Measurements from ENCODE around the gene DEFB110. TPM values are rescaled to one million over a fixed set of nuclear protein-coding genes. Genes with fewer than 3 reads are reported as not detected.

DEFB110 gene
- total RNA-seq = not detected

DNA sequence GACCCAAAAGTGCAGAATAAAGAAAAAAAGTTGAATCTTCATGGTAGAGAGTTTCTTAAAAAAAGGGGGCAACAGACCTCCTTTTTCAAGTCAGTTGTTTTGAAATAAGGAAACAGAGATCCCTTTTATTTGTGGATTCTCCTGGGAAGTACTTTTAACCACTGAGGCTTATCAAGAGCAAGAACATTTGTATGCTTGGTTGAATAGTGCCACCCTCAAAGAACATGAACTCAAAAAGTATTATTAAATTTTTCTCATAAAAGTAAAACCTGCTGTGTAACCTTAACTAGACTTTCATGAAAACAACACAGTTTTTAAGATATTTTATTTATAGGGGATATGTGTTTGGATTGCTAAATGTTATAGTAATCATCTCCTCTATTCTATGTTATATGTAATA is at the start of gene DEFB110:
TSS of gene DEFB110 (minus strand) at position 101 of the 400 bp plus-strand sequence. CDS start at position 42, 59 bp downstream.
- H3K4me3 ChIP-seq = no peak within 1 kb of the TSS
- ATAC-seq (replicated peaks in 6 of 8) = no peak
- H3K4me1 ChIP-seq (replicated peaks in 1 of 2) = no peaks in the 10 kb centered on the region
- in situ Hi-C loops (cut with MboI; ENCODE audit: low pct_unique_long_range_greater_than_20kb in 2 of 9, low sequenced_read_pairs in 9 of 9, unreplicated experiment in 9 of 9) = no loop called here
- no peak within 1 kb of the TSS for H3K27ac ChIP-seq

DNA sequence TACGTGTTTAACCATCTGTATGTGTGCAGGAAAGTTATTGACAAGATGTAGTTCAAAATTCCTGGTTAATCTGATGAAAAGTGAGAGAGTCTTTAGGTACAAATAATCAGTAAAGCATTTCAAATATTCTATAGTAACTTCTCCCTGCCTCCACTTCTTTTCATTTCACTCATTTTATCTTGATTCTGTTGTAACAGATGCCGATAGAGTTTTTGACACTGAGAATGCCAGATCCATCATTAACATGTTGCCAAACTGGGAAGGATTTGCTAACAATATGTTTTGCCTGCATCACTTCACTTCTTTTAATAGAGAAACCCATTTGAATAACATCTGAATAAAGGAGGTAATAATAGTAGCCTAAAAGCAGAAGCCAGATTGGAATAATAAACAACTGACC is 48.3 kb upstream of the DEFB110 start:
- Histone ChIP-seq H3K4me3 (no peak overlapping the region), H3K4me1 (replicated peaks in 1 of 2) (no peaks in the 10 kb centered on the region), H3K27ac (no peak overlapping the region)
- in situ Hi-C loops (cut with MboI; ENCODE audit: low pct_unique_long_range_greater_than_20kb in 2 of 9, low sequenced_read_pairs in 9 of 9, unreplicated experiment in 9 of 9) = no loop called here
- WGBS, 10 experiments = 0 to 95% (median 70%) methylated on average over 1 to 2 of the region's 2 CpGs; no CpG with 5 or more reads in 3 of the 10 experiments
- no peak for ATAC-seq (replicated peaks in 6 of 8)

DNA sequence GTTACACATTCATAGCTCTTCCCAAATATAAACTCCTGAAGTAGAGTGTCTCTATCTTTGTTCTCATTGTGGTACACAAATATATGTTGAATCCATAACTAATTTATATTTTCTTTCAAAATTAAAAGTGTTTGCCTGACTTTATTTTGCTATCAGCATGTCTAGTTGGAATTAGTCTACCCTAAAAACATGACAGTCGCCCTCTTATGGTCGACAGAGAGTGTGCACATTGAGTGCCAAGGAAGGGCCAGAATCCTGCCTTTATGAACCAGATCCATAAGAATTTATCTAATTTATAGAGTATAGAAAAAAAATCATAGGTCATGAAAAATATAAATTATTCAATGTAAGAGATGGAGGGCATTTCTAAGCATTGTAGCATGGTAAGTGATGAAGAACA is 40.3 kb upstream of the DEFB110 start:
- Histone ChIP-seq H3K4me1 (replicated peaks in 1 of 2) (no peaks in the 10 kb centered on the region), H3K4me3 (no peak overlapping the region), H3K27ac (no peak overlapping the region)
- in situ Hi-C loops (cut with MboI; ENCODE audit: low pct_unique_long_range_greater_than_20kb in 2 of 9, low sequenced_read_pairs in 9 of 9, unreplicated experiment in 9 of 9) = no loop called here
- ATAC-seq (replicated peaks in 6 of 8) = no peak
- 0 to 20% (median 3%) methylated on average over 1 to 2 of the region's 2 CpGs; no CpG with 5 or more reads in 4 of the 10 experiments for WGBS, 10 experiments

DNA sequence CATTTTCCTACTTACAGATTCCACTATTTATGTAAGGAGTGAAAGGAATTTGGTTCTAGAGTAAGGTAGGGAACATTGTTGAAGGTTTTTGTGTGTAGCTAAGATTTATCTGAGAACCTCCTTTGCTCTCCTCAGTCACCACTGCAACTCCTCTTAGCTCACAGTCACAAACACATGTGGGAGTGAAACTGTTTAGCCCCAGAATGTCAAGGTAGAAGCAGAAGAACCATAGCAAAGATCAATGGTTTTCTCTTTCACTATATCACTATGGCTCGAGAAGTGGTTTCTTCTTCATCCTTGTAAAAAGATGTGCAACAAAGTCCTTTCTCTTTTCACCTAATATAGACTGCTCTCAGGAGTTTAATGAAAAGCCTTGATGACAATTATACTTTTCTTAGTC is 34.4 kb upstream of the DEFB110 start:
- WGBS, 10 experiments = 11 to 100% (median 85%) methylated on average over 1 of the region's 1 CpG; no CpG with 5 or more reads in 4 of the 10 experiments
- ATAC-seq (replicated peaks in 6 of 8) = no peak
- in situ Hi-C loops (cut with MboI; ENCODE audit: low pct_unique_long_range_greater_than_20kb in 2 of 9, low sequenced_read_pairs in 9 of 9, unreplicated experiment in 9 of 9) = no loop called here

DNA sequence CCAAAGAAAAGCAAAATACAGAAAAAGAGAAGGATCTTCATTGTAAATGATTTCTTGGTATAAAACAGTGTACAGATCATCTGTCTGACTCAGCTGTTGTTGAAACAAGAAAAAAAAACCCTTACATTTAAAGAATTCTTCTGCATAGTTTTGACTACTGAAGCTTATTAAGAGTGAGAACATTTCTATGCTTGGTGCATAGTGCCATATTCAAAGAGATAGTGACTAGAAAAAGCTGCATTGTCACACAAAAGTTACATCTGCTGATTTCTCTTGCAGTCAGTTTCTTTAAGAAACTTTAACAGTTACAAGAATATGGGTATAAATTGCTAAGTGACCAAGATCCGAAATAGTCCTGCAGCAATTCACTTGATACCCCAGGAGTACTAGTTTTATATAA is 28.0 kb upstream of the DEFB110 start, which contains the start of gene DEFB112:
TSS of gene DEFB112 (minus strand) at position 101 of the 400 bp plus-strand sequence. CDS start at position 41, 60 bp downstream.
- no peak for ATAC-seq (replicated peaks in 6 of 8)
- in situ Hi-C loops (cut with MboI; ENCODE audit: low pct_unique_long_range_greater_than_20kb in 2 of 9, low sequenced_read_pairs in 9 of 9, unreplicated experiment in 9 of 9) = loop anchor here in 1 of 9 experiments (25.0 kb wide), 1 partner anchor 413 kb away; the partner anchor contains the start of gene RHAG
- WGBS, 10 experiments = 0 to 83% (median 7%) methylated on average over 1 of the region's 1 CpG; no CpG with 5 or more reads in 3 of the 10 experiments
- no peaks in the 10 kb centered on the region for H3K4me1 ChIP-seq (replicated peaks in 1 of 2)
- no peak within 1 kb of the TSS for H3K27ac ChIP-seq
- H3K4me3 ChIP-seq = no peak within 1 kb of the TSS

More for the DNA sequence above, 34.4 kb upstream of the DEFB110 start:
- no peaks in the 10 kb centered on the region for H3K4me1 ChIP-seq (replicated peaks in 1 of 2)
- no peak overlapping the region for H3K27ac ChIP-seq
- H3K4me3 ChIP-seq = no peak overlapping the region

DNA sequence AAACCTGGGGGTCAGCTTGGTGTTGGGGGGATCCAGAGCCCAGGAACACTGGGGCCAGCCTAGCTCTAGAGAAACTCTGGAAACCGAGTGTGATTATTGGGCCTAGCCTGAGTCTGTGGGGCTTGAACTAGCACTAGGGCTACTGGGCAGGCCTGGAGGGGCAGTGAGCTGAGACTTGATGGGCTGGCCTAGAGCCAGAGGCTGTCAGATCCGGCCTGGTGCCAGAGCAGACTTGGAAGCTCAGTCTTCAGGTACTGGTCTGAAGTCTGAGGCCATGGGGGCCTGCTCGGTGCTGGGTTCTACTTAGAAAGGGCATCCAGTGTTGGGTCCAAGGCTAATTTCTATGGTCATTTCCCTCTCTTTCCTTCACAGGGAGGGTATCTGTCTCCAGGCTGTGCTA is 25.2 kb upstream of the DEFB110 start:
- WGBS, 10 experiments = 14 to 100% (median 65%) methylated on average over 1 to 2 of the region's 3 CpGs; no CpG with 5 or more reads in 6 of the 10 experiments
- Histone ChIP-seq H3K27ac (no peak overlapping the region), H3K4me1 (replicated peaks in 1 of 2) (no peaks in the 10 kb centered on the region), H3K4me3 (no peak overlapping the region)
- in situ Hi-C loops (cut with MboI; ENCODE audit: low pct_unique_long_range_greater_than_20kb in 2 of 9, low sequenced_read_pairs in 9 of 9, unreplicated experiment in 9 of 9) = loop anchor here in 1 of 9 experiments (25.0 kb wide), 1 partner anchor 410 kb away; the partner anchor contains the start of gene RHAG
- no peak for ATAC-seq (replicated peaks in 6 of 8)

DNA sequence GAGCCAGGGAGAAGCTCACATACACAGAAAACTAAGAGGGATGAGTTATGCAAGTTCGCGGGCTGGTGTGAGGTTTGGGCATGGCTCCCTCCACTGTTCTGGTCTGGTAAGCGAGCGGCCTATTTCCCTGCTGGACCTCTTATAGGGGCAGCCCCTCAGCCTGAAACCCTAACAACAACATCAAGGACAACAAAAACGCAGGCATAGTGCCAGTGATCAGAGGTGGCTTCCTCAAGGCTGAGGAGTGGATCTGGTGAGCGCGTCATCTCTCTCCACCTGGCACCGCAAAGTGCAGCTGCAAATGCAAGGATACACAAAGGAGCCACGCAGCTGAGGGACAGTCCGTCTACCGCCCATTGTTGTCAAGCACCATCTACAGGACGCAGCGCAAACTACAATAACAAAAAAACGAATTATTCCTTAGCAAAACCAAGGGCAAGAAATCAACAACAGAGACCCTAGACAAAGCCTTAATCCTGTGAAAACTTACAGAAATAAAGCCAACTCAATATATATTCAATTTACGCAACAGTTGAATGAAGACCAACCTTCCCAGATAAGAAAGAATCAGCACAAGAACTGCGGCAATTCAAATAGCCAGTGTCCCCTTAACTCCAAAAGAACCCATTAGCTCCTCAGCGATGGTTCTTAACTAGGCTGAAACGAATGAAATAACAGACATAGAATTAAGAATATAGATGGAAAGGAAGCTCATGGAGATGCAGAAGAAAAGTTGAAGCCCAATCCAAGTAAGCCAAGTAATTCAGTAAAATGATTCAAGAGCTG is 9.2 kb upstream of the DEFB110 start:
- Histone ChIP-seq H3K4me3 (no peak overlapping the region), H3K27ac (no peak overlapping the region), H3K4me1 (replicated peaks in 1 of 2) (no peaks in the 10 kb centered on the region)
- in situ Hi-C loops (cut with MboI; ENCODE audit: low pct_unique_long_range_greater_than_20kb in 2 of 9, low sequenced_read_pairs in 9 of 9, unreplicated experiment in 9 of 9) = loop anchor here in 1 of 9 experiments (25.0 kb wide), 1 partner anchor 394 kb away; the partner anchor contains the start of gene RHAG
- ATAC-seq (replicated peaks in 6 of 8) = peak in 3 of 8 experiments; percentile 34 to 82 (median 49)
- 16 to 92% (median 52%) methylated on average over 3 to 15 of the region's 18 CpGs for WGBS, 10 experiments

DNA sequence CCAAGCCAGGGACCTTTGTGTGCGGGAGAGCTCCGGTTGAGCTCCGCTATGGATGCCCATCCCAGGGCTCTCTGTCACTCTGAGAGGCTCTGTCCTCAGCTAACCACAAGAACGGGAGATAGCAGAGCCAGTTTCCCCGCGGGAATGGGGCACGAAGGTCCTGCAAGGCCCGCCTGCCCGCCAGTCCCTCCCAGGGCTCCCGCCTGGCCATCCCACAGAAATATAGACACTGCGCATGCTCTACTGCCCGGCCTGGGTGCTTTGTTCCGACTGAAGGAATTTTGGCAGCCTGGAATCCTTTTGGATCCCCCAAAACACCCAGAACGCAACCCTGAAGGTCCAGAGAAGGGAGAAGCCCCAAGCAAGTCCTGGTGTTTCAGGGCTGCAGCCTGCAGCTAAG is 8.6 kb upstream of the DEFB110 start:
- no peak for ATAC-seq (replicated peaks in 6 of 8)

DNA sequence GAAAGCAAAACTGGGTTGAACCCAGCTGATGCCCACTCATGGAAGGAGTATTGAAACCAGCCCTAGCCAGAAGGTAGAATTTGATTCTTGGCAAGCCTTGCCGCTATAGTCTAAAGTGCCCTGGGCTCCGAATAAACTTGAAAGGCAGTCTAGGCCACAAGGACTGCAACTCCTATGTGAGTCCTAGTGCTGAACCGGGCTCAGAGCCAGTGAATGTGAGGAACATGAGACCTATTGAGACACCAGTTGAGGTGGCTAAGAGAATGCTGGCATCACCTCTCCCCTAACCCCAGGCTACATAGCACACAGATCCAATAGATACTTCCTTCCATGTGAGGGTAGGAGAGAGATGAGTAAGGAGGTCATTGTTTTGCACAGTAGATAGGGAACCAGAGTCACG is 3.5 kb upstream of the DEFB110 start:
- WGBS, 10 experiments = 0 to 86% (median 60%) methylated on average over 1 to 3 of the region's 4 CpGs; no CpG with 5 or more reads in 3 of the 10 experiments
- in situ Hi-C loops (cut with MboI; ENCODE audit: low pct_unique_long_range_greater_than_20kb in 2 of 9, low sequenced_read_pairs in 9 of 9, unreplicated experiment in 9 of 9) = loop anchor here in 1 of 9 experiments (25.0 kb wide), 1 partner anchor 388 kb away; the partner anchor contains the start of gene RHAG
- ATAC-seq (replicated peaks in 6 of 8) = peak in 1 of 8 experiments; percentile 30
- Histone ChIP-seq H3K4me3 (no peak overlapping the region), H3K4me1 (replicated peaks in 1 of 2) (no peaks in the 10 kb centered on the region), H3K27ac (no peak overlapping the region)

More for the DNA sequence above, 8.6 kb upstream of the DEFB110 start:
- WGBS, 10 experiments = 0 to 100% (median 65%) methylated on average over 1 to 5 of the region's 14 CpGs; no CpG with 5 or more reads in 3 of the 10 experiments
- Histone ChIP-seq H3K4me3 (no peak overlapping the region), H3K4me1 (replicated peaks in 1 of 2) (no peaks in the 10 kb centered on the region), H3K27ac (no peak overlapping the region)
- in situ Hi-C loops (cut with MboI; ENCODE audit: low pct_unique_long_range_greater_than_20kb in 2 of 9, low sequenced_read_pairs in 9 of 9, unreplicated experiment in 9 of 9) = loop anchor here in 1 of 9 experiments (25.0 kb wide), 1 partner anchor 393 kb away; the partner anchor contains the start of gene RHAG

DNA sequence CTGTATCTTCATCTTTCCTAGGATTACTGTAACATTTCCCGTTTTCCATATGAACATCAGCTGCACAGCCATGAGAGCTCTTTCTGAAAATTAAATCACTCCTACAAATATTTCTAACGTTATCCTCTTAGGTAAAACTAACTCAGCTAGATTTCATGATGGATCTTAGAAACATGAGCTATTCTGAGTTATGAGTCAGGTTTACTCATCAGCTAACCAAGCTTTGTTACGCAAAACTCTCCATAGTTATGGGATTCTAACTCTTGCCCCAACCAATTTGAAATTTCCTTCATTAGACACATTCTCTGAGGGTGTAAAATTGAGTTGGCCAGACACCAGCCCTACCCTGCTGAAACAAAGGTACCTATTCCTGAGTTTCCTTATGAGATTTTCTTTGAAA is 14.0 kb downstream of the DEFB110 start:
- Histone ChIP-seq H3K4me3 (no peak overlapping the region), H3K27ac (no peak overlapping the region), H3K4me1 (replicated peaks in 1 of 2) (no peaks in the 10 kb centered on the region)
- no peak for ATAC-seq (replicated peaks in 6 of 8)
- WGBS, 10 experiments = 0 to 94% (median 61%) methylated on average over 2 to 3 of the region's 3 CpGs; no CpG with 5 or more reads in 1 of the 10 experiments
- in situ Hi-C loops (cut with MboI; ENCODE audit: low pct_unique_long_range_greater_than_20kb in 2 of 9, low sequenced_read_pairs in 9 of 9, unreplicated experiment in 9 of 9) = no loop called here

DNA sequence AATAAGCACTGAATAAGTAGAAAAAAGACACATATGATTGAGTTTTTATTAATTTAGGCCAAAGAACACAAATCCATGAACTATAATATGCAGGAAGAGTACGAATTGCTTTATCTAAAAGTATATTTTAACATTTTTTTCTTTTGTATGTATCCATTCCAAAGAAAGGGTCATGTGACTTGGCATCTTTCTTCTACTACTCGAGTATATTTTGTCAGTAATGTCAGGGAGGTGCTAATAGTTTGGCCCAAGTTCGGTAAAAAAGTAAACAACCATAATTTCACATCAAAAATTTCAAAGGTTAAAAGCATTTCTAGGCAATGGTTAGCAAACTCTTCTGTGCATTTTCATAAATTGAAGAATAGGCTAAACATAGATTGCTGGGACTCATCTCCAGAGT is 18.7 kb downstream of the DEFB110 start:
- no peak overlapping the region for H3K4me3 ChIP-seq
- no peak overlapping the region for H3K27ac ChIP-seq
- no peak for ATAC-seq (replicated peaks in 6 of 8)
- in situ Hi-C loops (cut with MboI; ENCODE audit: low pct_unique_long_range_greater_than_20kb in 2 of 9, low sequenced_read_pairs in 9 of 9, unreplicated experiment in 9 of 9) = no loop called here
- WGBS, 10 experiments = 0 to 92% (median 65%) methylated on average over 2 to 3 of the region's 3 CpGs; no CpG with 5 or more reads in 1 of the 10 experiments
- H3K4me1 ChIP-seq (replicated peaks in 1 of 2) = no peaks in the 10 kb centered on the region

DNA sequence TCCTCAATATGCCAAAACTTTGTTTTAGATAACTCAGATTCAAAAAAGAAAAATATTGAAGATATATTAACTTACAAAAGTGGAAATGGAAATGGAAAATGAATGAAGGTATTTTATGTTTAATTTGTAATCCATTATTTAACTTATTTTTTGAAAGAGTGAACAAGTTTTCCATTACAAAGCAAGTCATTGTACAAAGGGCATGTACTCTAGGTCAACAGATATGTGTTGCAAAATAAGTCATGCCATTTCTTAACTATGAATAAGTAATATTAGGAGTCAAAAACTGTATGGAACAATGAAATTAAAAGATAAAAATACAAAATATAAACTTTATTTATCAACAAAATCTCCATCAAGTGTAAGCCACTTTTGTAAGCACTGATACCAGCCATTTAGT is 26.5 kb downstream of the DEFB110 start:
- no peak for ATAC-seq (replicated peaks in 6 of 8)
- in situ Hi-C loops (cut with MboI; ENCODE audit: low pct_unique_long_range_greater_than_20kb in 2 of 9, low sequenced_read_pairs in 9 of 9, unreplicated experiment in 9 of 9) = no loop called here
- no peak overlapping the region for H3K4me3 ChIP-seq
- H3K4me1 ChIP-seq (replicated peaks in 1 of 2) = no peaks in the 10 kb centered on the region
- H3K27ac ChIP-seq = no peak overlapping the region

DNA sequence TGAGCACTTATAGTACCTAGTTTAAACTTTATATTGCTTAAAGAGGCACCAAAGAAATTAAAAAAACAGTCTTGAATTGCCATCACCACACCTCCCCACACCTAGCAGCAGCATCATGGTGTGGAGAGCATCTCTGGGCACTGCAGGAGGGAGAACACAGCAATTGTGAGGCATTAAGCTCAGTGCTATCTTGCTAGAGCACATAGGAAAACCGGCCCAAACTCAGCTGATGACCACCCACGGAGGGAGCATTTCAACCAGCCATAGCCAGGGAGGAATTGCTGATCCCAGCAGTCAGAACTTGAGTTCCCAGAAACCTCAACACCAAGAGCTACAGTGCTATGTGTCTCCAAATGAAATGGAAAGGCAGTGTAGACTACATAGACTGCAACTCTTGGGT is 32.9 kb downstream of the DEFB110 start:
- no peak overlapping the region for H3K4me3 ChIP-seq
- no peaks in the 10 kb centered on the region for H3K4me1 ChIP-seq (replicated peaks in 1 of 2)
- WGBS, 10 experiments = 0 to 100% (median 41%) methylated on average over 1 to 2 of the region's 2 CpGs; no CpG with 5 or more reads in 5 of the 10 experiments
- H3K27ac ChIP-seq = no peak overlapping the region
- in situ Hi-C loops (cut with MboI; ENCODE audit: low pct_unique_long_range_greater_than_20kb in 2 of 9, low sequenced_read_pairs in 9 of 9, unreplicated experiment in 9 of 9) = no loop called here
- ATAC-seq (replicated peaks in 6 of 8) = no peak

Data from motor neuron (in vitro differentiated cells).